DMS 273 (cell line): ENCODE results near the gene SEC24B.
"Not testable (repeated sequence)": the region's sequence is repeated elsewhere in the genome, so short reads cannot be mapped to it uniquely, and the experiment has no call there.

ENCODE experiments used
- DNase-seq: peaks from one replicate; lab custom pipeline; 2025; ENCODE audit not compliant: unreplicated experiment; lab: John Stamatoyannopoulos, UW

SEC24B gene

GRCh38 chr4:109574931-109575804, 141.6 kb downstream of the SEC24B start:
- peak; percentile 53 for DNase-seq

- peak; percentile 78 for DNase-seq
Observed at GRCh38 chr4:109576462-109576861, 142.8 kb downstream of the SEC24B start.

- no peak for DNase-seq
Observed at GRCh38 chr4:109578846-109579245, 145.2 kb downstream of the SEC24B start.

- not testable (repeated sequence) for DNase-seq
Observed at GRCh38 chr4:109579997-109580396, 146.4 kb downstream of the SEC24B start.

GRCh38 chr4:109588176-109588575, 154.6 kb downstream of the SEC24B start:
- no peak for DNase-seq

GRCh38 chr4:109589119-109589518, 155.5 kb downstream of the SEC24B start:
- DNase-seq: no peak

- no peak for DNase-seq
Observed at GRCh38 chr4:109589605-109590004, 156.0 kb downstream of the SEC24B start.
